ENCODE data around the gene SMAD9. TPM values are rescaled to one million over a fixed set of nuclear protein-coding genes. Genes with fewer than 3 reads are reported as not detected.

SMAD9 gene
- total and polyA plus RNA-seq, 2 donors (not counting 1 experiment from before 2014, with no cell fraction given): 3.5 to 4.8 TPM

DNA sequence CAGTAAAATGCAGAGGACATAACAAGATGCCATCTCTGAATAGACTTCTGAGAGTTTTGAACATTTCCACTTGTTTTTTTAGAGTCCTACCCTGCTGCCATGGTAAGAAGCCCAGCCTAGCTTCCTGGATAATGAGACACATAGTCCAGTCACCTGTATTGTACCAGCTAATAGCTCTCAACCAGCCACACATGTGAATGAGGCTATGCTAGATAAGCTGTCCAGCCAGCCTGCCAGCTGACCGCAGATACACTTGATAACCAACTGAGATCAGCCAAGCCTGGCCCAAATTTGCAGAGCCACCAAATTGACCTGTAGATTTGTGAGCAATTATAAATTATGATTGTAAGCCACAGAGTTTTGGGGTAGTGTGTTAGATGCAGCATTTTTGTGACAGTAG is 90.3 kb downstream of the SMAD9 start:
- no peak for DNase-seq (ENCODE audit: low read depth in 2 of 2)
- no peak for TF ChIP-seq EZH2 (IDR thresholded peaks at IDR 0.05; ENCODE audit: low read length, missing control alignments)
- TF ChIP-seq, protein P1, sequence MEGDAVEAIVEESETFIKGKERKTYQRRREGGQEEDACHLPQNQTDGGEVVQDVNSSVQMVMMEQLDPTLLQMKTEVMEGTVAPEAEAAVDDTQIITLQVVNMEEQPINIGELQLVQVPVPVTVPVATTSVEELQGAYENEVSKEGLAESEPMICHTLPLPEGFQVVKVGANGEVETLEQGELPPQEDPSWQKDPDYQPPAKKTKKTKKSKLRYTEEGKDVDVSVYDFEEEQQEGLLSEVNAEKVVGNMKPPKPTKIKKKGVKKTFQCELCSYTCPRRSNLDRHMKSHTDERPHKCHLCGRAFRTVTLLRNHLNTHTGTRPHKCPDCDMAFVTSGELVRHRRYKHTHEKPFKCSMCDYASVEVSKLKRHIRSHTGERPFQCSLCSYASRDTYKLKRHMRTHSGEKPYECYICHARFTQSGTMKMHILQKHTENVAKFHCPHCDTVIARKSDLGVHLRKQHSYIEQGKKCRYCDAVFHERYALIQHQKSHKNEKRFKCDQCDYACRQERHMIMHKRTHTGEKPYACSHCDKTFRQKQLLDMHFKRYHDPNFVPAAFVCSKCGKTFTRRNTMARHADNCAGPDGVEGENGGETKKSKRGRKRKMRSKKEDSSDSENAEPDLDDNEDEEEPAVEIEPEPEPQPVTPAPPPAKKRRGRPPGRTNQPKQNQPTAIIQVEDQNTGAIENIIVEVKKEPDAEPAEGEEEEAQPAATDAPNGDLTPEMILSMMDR (conservative IDR thresholded peaks at IDR 0.05 in 1 of 2, IDR thresholded peaks at IDR 0.05 in 1 of 2; ENCODE audit: low read depth in 1 of 2, low read length in 2 of 2): no peak
- Histone ChIP-seq H3K4me2 (ENCODE audit: extremely low read depth, insufficient read depth, low read length) (no peak overlapping the region), H2AFZ (ENCODE audit: low read length) (no peak overlapping the region), H3K36me3 (ENCODE audit: control insufficient read depth, insufficient read depth, low read length) (no peaks in the 10 kb centered on the region), H3K27me3 (ENCODE audit: control insufficient read depth, insufficient read depth, low read length) (no peaks in the 10 kb centered on the region), H3K4me3 (replicated peaks in 1 of 4; ENCODE audit: control extremely low read depth in 1 of 4, insufficient read depth in 1 of 4, low read depth in 3 of 4, low read length in 4 of 4) (no peak overlapping the region), H3K27ac (ENCODE audit: insufficient read depth, low read length) (no peak overlapping the region), H3K9me3 (ENCODE audit: control insufficient read depth, insufficient read depth, low read depth, low read length) (no peaks in the 10 kb centered on the region), H3K4me1 (ENCODE audit: control insufficient read depth, extremely low read depth, insufficient read depth, low read length) (no peaks in the 10 kb centered on the region), H4K20me1 (ENCODE audit: control insufficient read depth, extremely low read depth, insufficient read depth, low read length) (no peaks in the 10 kb centered on the region), H3K79me2 (ENCODE audit: control insufficient read depth, insufficient read depth, low read length) (no peaks in the 10 kb centered on the region), H3K9ac (ENCODE audit: insufficient read depth, low read length) (no peak overlapping the region)

GRCh38 chr13:36822785-36823184 is 97.3 kb downstream of the SMAD9 start:
- H3K79me2 ChIP-seq (ENCODE audit: control insufficient read depth, insufficient read depth, low read length): peaks cover 22% of the 10 kb centered on the region
- TF ChIP-seq EZH2 (IDR thresholded peaks at IDR 0.05; ENCODE audit: low read length, missing control alignments): no peak
- TF ChIP-seq, protein P1 (conservative IDR thresholded peaks at IDR 0.05 in 1 of 2, IDR thresholded peaks at IDR 0.05 in 1 of 2; ENCODE audit: low read depth in 1 of 2, low read length in 2 of 2): no peak
- no peaks in the 10 kb centered on the region for H3K36me3 ChIP-seq (ENCODE audit: control insufficient read depth, insufficient read depth, low read length)
- peaks cover 3% of the 10 kb centered on the region for H3K4me1 ChIP-seq (ENCODE audit: control insufficient read depth, extremely low read depth, insufficient read depth, low read length)
- H3K4me2 ChIP-seq (ENCODE audit: extremely low read depth, insufficient read depth, low read length): no peak overlapping the region
- peak in 1 of 2 donors; percentile 34 for DNase-seq (ENCODE audit: low read depth in 2 of 2)
- H3K4me3 ChIP-seq (replicated peaks in 1 of 4; ENCODE audit: control extremely low read depth in 1 of 4, insufficient read depth in 1 of 4, low read depth in 3 of 4, low read length in 4 of 4): no peak overlapping the region
- no peak overlapping the region for H3K27ac ChIP-seq (ENCODE audit: insufficient read depth, low read length)
- H3K9ac ChIP-seq (ENCODE audit: insufficient read depth, low read length): no peak overlapping the region
- no peaks in the 10 kb centered on the region for H3K9me3 ChIP-seq (ENCODE audit: control insufficient read depth, insufficient read depth, low read depth, low read length)
- H3K27me3 ChIP-seq (ENCODE audit: control insufficient read depth, insufficient read depth, low read length): no peaks in the 10 kb centered on the region
- no peaks in the 10 kb centered on the region for H4K20me1 ChIP-seq (ENCODE audit: control insufficient read depth, extremely low read depth, insufficient read depth, low read length)
- H2AFZ ChIP-seq (ENCODE audit: low read length): no peak overlapping the region

DNA sequence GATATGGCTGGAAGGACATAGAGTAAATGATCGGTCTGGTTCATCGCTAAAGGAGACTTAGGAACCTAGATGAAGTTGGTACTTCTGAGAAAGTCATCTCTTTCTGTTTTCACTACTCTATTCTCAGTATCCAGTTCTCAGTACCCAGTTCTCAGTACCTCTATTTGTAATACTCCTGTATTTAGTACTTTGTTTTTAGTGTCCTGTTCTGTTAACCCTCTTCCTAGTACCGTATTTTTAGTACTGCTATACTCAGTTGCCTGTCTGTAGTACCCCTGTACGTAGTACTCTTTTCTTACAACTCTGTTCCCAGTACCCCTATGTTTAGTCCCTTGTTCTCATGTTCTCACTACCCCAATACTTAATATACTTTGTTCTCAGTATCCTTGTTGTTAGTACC is 99.8 kb downstream of the SMAD9 start:
- H3K4me1 ChIP-seq (ENCODE audit: control insufficient read depth, extremely low read depth, insufficient read depth, low read length): peaks cover 3% of the 10 kb centered on the region
- H3K27me3 ChIP-seq (ENCODE audit: control insufficient read depth, insufficient read depth, low read length): no peaks in the 10 kb centered on the region
- H3K9ac ChIP-seq (ENCODE audit: insufficient read depth, low read length): no peak overlapping the region
- peak overlapping the region; percentile 60 for H2AFZ ChIP-seq (ENCODE audit: low read length)
- no peaks in the 10 kb centered on the region for H3K36me3 ChIP-seq (ENCODE audit: control insufficient read depth, insufficient read depth, low read length)
- H4K20me1 ChIP-seq (ENCODE audit: control insufficient read depth, extremely low read depth, insufficient read depth, low read length): no peaks in the 10 kb centered on the region
- H3K79me2 ChIP-seq (ENCODE audit: control insufficient read depth, insufficient read depth, low read length): peaks cover 22% of the 10 kb centered on the region
- no peaks in the 10 kb centered on the region for H3K9me3 ChIP-seq (ENCODE audit: control insufficient read depth, insufficient read depth, low read depth, low read length)
- H3K4me2 ChIP-seq (ENCODE audit: extremely low read depth, insufficient read depth, low read length): peak overlapping the region; percentile 97
- no peak for DNase-seq (ENCODE audit: low read depth in 2 of 2)
- H3K27ac ChIP-seq (ENCODE audit: insufficient read depth, low read length): no peak overlapping the region
- TF ChIP-seq EZH2 (IDR thresholded peaks at IDR 0.05; ENCODE audit: low read length, missing control alignments): no peak
- TF ChIP-seq, protein P1 (conservative IDR thresholded peaks at IDR 0.05 in 1 of 2, IDR thresholded peaks at IDR 0.05 in 1 of 2; ENCODE audit: low read depth in 1 of 2, low read length in 2 of 2): no peak
- H3K4me3 ChIP-seq (replicated peaks in 1 of 4; ENCODE audit: control extremely low read depth in 1 of 4, insufficient read depth in 1 of 4, low read depth in 3 of 4, low read length in 4 of 4): peak overlapping the region; percentile 45 to 88 (median 77)
